HEK293 (cell line): ENCODE data around the gene CEMP1.

Experiments
- CTCF ChIA-PET: fragments of 350-600 bp; formaldehyde crosslinking; extraction: SDS; loops from one replicate; lab custom pipeline; 2021; ENCODE audit warnings: antibody characterized with exemption; lab: Yijun Ruan, JAX
- POLR2A ChIA-PET: fragments of 300-600 bp; formaldehyde crosslinking; extraction: SDS; loops from one replicate; lab custom pipeline; 2020; ENCODE audit warnings: antibody characterized with exemption, inconsistent platforms; lab: Yijun Ruan, JAX
- H3K27ac ChIP-seq: fragments of 200-500 bp; sonication (Bioruptor generic); 2 replicates; pipeline ENCODE4 v1.5.1; 2014; ENCODE audit warnings: low read depth, low read length, control low read depth, inconsistent platforms; ENCODE audit errors: extremely low read depth
- H3K36me3 ChIP-seq, 2 experiments: fragments of 200-500 bp in 1 of 2; sonication (Bioruptor generic) in 1 of 2; 1 replicate in 1 of 2; 2 replicates in 1 of 2; pipeline ENCODE4 v1.5.1; 2014 to 2017; ENCODE audit warnings: inconsistent platforms in 2 of 2, low read length in 2 of 2; ENCODE audit not compliant: control insufficient read depth in 2 of 2, insufficient read depth in 1 of 2
- H3K4me1 ChIP-seq: fragments of 200-500 bp; sonication (Bioruptor generic); 2 replicates; pipeline ENCODE4 v1.5.1; 2014; ENCODE audit warnings: mild to moderate bottlenecking, low read length, inconsistent platforms; ENCODE audit not compliant: control insufficient read depth, insufficient read depth
- H3K4me3 ChIP-seq: 2 replicates; pipeline ENCODE4 v1.5.1; 2011; ENCODE audit warnings: low read depth, mild to moderate bottlenecking, control low read depth, low read length, moderate library complexity
- H3K9me3 ChIP-seq: fragments of 200-500 bp; sonication (Bioruptor generic); 2 replicates; pipeline ENCODE4 v1.5.1; 2014; ENCODE audit warnings: low read depth, low read length, inconsistent platforms; ENCODE audit not compliant: control insufficient read depth, insufficient read depth
- KLF7 ChIP-seq: fragments of 450-650 bp; formaldehyde crosslinking; IDR thresholded peaks from 2 replicates; pipeline ENCODE4 v1.5.1; 2016; ENCODE audit warnings: missing biosample characterization, missing genetic modification characterization, borderline replicate concordance
- KLF9 ChIP-seq: fragments of 450-650 bp; formaldehyde crosslinking; IDR thresholded peaks from 2 replicates; pipeline ENCODE4 v1.5.1; 2016; ENCODE audit warnings: missing biosample characterization, missing genetic modification characterization, low read depth
- OSR2 ChIP-seq: fragments of 450-650 bp; formaldehyde crosslinking; IDR thresholded peaks from 2 replicates; pipeline ENCODE4 v1.5.1; 2016; ENCODE audit warnings: missing biosample characterization, missing genetic modification characterization
- REPIN1 ChIP-seq: fragments of 450-650 bp; formaldehyde crosslinking; IDR thresholded peaks from 2 replicates; pipeline ENCODE4 v1.5.1; 2017; ENCODE audit warnings: missing biosample characterization, missing genetic modification characterization, low read depth
- YY1 ChIP-seq: fragments of 450-650 bp; formaldehyde crosslinking; IDR thresholded peaks from 2 replicates; pipeline ENCODE4 v1.5.1; 2018; ENCODE audit warnings: missing biosample characterization, missing genetic modification characterization
- ZFHX2 ChIP-seq: fragments of 450-650 bp; formaldehyde crosslinking; conservative IDR thresholded peaks from 2 replicates; pipeline ENCODE4 v1.5.1; 2016; ENCODE audit warnings: missing biosample characterization, missing genetic modification characterization
- ZNF114 ChIP-seq: fragments of 450-650 bp; formaldehyde crosslinking; IDR thresholded peaks from 2 replicates; pipeline ENCODE4 v1.5.0; 2017; ENCODE audit warnings: missing biosample characterization, missing genetic modification characterization
- ZNF350 ChIP-seq: fragments of 450-650 bp; formaldehyde crosslinking; IDR thresholded peaks from 2 replicates; pipeline ENCODE4 v1.5.0; 2017; ENCODE audit warnings: missing biosample characterization, mild to moderate bottlenecking, missing genetic modification characterization
- ZNF416 ChIP-seq: fragments of 450-650 bp; formaldehyde crosslinking; IDR thresholded peaks from 2 replicates; pipeline ENCODE4 v1.5.1; 2016; ENCODE audit warnings: missing biosample characterization, missing genetic modification characterization
- ZNF529 ChIP-seq: fragments of 450-650 bp; formaldehyde crosslinking; IDR thresholded peaks from 2 replicates; pipeline ENCODE4 v1.5.1; 2017; ENCODE audit warnings: missing genetic modification characterization, missing biosample characterization; ENCODE audit not compliant: insufficient replicate concordance
- ZNF555 ChIP-seq: fragments of 450-650 bp; formaldehyde crosslinking; conservative IDR thresholded peaks from 2 replicates; pipeline ENCODE4 v1.5.1; 2017; ENCODE audit warnings: missing biosample characterization, mild to moderate bottlenecking, missing genetic modification characterization, inconsistent platforms
- ZNF747 ChIP-seq: fragments of 450-650 bp; formaldehyde crosslinking; IDR thresholded peaks from 2 replicates; pipeline ENCODE4 v1.5.1; 2016; ENCODE audit warnings: missing biosample characterization, missing genetic modification characterization
- TF ChIP-seq, protein P1 (sequence below): fragments of 450-650 bp; formaldehyde crosslinking; IDR thresholded peaks from 2 replicates; pipeline ENCODE4 v1.5.1; 2016; ENCODE audit warnings: missing biosample characterization, missing genetic modification characterization
- TF ChIP-seq, protein P2 (sequence below): fragments of 450-650 bp; formaldehyde crosslinking; IDR thresholded peaks from 2 replicates; pipeline ENCODE4 v1.5.1; 2016; ENCODE audit warnings: missing biosample characterization, missing genetic modification characterization
- TF ChIP-seq, protein P3 (sequence below): fragments of 450-650 bp; formaldehyde crosslinking; IDR thresholded peaks from 2 replicates; pipeline ENCODE4 v1.5.1; 2016; ENCODE audit warnings: missing biosample characterization, missing genetic modification characterization
- TF ChIP-seq, protein P4 (sequence below): fragments of 450-650 bp; formaldehyde crosslinking; IDR thresholded peaks from 2 replicates; pipeline ENCODE4 v1.5.1; 2016; ENCODE audit warnings: missing biosample characterization, missing genetic modification characterization
- TF ChIP-seq, protein P5 (sequence below): fragments of 450-650 bp; formaldehyde crosslinking; IDR thresholded peaks from 2 replicates; pipeline ENCODE4 v1.5.1; 2016; ENCODE audit warnings: missing biosample characterization, missing genetic modification characterization, borderline replicate concordance

Gene CEMP1

DNA sequence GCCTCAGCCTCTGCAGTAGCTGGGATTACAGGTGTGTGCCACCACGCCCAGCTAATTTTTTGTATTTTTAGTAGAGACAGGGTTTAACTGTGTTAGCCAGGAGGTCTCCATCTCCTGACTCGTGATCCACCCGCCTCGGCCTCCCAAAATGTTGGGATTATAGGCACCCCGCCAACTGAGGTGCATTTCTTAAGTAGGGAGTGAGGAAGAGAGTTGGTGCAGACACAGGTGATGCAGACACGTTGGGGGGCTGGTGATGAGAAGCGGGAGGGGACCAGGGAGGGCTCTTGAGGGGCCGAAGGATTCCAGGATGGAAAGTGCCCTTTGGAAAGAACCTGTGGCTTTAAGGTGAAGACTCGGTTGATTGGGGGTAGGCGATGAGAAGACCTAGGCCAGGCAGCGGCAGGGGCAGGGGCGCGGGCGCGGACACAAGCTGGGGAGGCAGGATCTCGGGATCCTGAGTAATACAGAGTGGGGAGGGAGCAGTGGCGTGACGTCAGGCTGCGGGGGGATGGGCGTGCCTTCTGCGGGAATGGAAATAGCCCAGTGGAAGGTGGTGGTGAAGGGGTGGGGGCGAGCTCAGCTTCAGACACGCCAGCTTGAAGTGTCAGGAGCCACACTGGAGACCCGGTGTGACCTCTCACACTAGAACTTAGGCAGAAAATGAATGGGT, 19.9 kb downstream of the CEMP1 start (continued):
- TF ChIP-seq, protein P1, sequence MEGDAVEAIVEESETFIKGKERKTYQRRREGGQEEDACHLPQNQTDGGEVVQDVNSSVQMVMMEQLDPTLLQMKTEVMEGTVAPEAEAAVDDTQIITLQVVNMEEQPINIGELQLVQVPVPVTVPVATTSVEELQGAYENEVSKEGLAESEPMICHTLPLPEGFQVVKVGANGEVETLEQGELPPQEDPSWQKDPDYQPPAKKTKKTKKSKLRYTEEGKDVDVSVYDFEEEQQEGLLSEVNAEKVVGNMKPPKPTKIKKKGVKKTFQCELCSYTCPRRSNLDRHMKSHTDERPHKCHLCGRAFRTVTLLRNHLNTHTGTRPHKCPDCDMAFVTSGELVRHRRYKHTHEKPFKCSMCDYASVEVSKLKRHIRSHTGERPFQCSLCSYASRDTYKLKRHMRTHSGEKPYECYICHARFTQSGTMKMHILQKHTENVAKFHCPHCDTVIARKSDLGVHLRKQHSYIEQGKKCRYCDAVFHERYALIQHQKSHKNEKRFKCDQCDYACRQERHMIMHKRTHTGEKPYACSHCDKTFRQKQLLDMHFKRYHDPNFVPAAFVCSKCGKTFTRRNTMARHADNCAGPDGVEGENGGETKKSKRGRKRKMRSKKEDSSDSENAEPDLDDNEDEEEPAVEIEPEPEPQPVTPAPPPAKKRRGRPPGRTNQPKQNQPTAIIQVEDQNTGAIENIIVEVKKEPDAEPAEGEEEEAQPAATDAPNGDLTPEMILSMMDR, result no peak
- no peak for TF ChIP-seq KLF7 (tag by site-specific recombination)
- TF ChIP-seq, protein P2, sequence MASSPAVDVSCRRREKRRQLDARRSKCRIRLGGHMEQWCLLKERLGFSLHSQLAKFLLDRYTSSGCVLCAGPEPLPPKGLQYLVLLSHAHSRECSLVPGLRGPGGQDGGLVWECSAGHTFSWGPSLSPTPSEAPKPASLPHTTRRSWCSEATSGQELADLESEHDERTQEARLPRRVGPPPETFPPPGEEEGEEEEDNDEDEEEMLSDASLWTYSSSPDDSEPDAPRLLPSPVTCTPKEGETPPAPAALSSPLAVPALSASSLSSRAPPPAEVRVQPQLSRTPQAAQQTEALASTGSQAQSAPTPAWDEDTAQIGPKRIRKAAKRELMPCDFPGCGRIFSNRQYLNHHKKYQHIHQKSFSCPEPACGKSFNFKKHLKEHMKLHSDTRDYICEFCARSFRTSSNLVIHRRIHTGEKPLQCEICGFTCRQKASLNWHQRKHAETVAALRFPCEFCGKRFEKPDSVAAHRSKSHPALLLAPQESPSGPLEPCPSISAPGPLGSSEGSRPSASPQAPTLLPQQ (tag by site-specific recombination), result no peak
- no peak for TF ChIP-seq ZNF529 (tag by site-specific recombination)
- TF ChIP-seq, protein P3, sequence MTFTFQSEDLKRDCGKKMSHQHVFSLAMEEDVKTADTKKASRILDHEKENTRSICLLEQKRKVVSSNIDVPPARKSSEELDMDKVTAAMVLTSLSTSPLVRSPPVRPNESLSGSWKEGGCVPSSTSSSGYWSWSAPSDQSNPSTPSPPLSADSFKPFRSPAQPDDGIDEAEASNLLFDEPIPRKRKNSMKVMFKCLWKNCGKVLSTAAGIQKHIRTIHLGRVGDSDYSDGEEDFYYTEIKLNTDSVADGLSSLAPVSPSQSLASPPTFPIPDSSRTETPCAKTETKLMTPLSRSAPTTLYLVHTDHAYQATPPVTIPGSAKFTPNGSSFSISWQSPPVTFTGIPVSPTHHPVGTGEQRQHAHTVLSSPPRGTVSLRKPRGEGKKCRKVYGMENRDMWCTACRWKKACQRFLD, result no peak
- TF ChIP-seq, protein P4, sequence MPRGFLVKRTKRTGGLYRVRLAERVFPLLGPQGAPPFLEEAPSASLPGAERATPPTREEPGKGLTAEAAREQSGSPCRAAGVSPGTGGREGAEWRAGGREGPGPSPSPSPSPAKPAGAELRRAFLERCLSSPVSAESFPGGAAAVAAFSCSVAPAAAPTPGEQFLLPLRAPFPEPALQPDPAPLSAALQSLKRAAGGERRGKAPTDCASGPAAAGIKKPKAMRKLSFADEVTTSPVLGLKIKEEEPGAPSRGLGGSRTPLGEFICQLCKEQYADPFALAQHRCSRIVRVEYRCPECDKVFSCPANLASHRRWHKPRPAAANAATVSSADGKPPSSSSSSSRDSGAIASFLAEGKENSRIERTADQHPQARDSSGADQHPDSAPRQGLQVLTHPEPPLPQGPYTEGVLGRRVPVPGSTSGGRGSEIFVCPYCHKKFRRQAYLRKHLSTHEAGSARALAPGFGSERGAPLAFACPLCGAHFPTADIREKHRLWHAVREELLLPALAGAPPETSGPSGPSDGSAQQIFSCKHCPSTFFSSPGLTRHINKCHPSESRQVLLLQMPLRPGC (tag by site-specific recombination), result no peak
- no peak for TF ChIP-seq REPIN1
- no peak for TF ChIP-seq ZNF416 (tag by site-specific recombination)
- TF ChIP-seq, protein P5, sequence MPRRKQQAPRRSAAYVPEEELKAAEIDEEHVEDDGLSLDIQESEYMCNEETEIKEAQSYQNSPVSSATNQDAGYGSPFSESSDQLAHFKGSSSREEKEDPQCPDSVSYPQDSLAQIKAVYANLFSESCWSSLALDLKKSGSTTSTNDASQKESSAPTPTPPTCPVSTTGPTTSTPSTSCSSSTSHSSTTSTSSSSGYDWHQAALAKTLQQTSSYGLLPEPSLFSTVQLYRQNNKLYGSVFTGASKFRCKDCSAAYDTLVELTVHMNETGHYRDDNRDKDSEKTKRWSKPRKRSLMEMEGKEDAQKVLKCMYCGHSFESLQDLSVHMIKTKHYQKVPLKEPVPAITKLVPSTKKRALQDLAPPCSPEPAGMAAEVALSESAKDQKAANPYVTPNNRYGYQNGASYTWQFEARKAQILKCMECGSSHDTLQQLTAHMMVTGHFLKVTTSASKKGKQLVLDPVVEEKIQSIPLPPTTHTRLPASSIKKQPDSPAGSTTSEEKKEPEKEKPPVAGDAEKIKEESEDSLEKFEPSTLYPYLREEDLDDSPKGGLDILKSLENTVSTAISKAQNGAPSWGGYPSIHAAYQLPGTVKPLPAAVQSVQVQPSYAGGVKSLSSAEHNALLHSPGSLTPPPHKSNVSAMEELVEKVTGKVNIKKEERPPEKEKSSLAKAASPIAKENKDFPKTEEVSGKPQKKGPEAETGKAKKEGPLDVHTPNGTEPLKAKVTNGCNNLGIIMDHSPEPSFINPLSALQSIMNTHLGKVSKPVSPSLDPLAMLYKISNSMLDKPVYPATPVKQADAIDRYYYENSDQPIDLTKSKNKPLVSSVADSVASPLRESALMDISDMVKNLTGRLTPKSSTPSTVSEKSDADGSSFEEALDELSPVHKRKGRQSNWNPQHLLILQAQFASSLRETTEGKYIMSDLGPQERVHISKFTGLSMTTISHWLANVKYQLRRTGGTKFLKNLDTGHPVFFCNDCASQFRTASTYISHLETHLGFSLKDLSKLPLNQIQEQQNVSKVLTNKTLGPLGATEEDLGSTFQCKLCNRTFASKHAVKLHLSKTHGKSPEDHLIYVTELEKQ (tag by site-specific recombination), result no peak
- no peak for TF ChIP-seq ZNF350 (tag by site-specific recombination)
- TF ChIP-seq KLF9 (tag by site-specific recombination), result peak; percentile 71
- TF ChIP-seq ZNF114 (tag by site-specific recombination), result no peak

DNA sequence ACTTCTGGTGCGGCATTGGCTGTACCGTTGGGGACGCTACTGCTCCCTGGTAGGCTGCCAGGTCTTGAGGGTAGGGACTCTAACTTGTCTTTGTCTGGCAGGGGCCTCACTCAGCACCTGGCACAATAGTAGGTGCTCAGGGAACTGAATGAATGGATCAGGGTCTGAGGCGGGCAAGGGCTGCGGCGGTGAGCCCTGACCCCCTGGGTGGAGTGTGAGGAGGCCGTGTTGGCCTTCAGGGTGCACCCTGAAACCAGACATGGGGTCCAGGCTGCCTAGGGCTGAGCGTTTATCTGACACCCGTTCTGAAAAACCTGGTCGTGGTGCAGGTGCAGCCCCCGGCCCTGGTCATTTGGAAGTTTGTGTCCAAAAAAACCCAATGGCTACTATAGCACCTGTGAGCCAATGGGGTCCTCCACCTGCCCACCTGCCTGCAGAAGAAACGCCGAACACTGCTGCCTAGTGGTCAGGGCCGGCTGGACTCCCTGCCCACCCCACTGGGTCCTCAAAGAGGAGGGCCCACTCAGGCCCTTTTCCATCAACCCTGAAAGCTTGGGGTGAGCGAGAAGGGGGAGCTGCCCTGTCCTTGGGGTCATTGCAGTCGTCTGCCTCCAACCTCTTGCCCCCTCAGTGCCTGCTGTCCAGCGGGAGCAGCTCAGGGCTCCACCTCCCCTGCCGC, 22.3 kb downstream of the CEMP1 start:
- H3K27ac ChIP-seq, result no peak overlapping the region
- H3K4me1 ChIP-seq, result no peaks in the 10 kb centered on the region
- CTCF ChIA-PET, result no interaction called here
- no peaks in the 10 kb centered on the region for H3K9me3 ChIP-seq
- H3K36me3 ChIP-seq, result no peaks in the 10 kb centered on the region; a peak in 1 of 3 replicates
- POLR2A ChIA-PET, result no interaction called here
- TF ChIP-seq OSR2 (tag by site-specific recombination) (no peak), ZNF747 (no peak), ZNF555 (tag by site-specific recombination) (no peak), YY1 (tag by site-specific recombination) (no peak), ZFHX2 (tag by site-specific recombination) (no peak)
- H3K4me3 ChIP-seq, result no peak overlapping the region
